Mucosa of rectum (tissue), 2 donors: ENCODE measurements around the gene ANKHD1.

Experiments used
- H3K27ac ChIP-seq, 2 donors: one replicate each; pipeline ENCODE4 v1.7.0; 2013; ENCODE audit warnings: inconsistent platforms in 2 of 2, low read depth in 2 of 2, low read length in 2 of 2
- H3K27me3 ChIP-seq, 2 donors: one replicate each; pipeline ENCODE4 v1.7.0; 2013; ENCODE audit warnings: low read length in 2 of 2; ENCODE audit not compliant: control insufficient read depth in 2 of 2, insufficient read depth in 2 of 2
- H3K36me3 ChIP-seq, 2 donors: one replicate each; pipeline ENCODE4 v1.7.0; 2013; ENCODE audit warnings: low read length in 2 of 2; ENCODE audit not compliant: control insufficient read depth in 2 of 2, insufficient read depth in 2 of 2
- H3K4me1 ChIP-seq, 2 donors: one replicate each; pipeline ENCODE4 v1.7.0; 2013; ENCODE audit warnings: low read length in 2 of 2, mild to moderate bottlenecking in 1 of 2; ENCODE audit not compliant: control insufficient read depth in 2 of 2, insufficient read depth in 2 of 2
- H3K4me3 ChIP-seq, 2 donors: one replicate each; pipeline ENCODE4 v1.7.0; 2013; ENCODE audit warnings: low read length in 2 of 2
- H3K9ac ChIP-seq, 2 donors: one replicate each; pipeline ENCODE4 v1.7.0; 2013; ENCODE audit warnings: low read length in 2 of 2, low read depth in 1 of 2, mild to moderate bottlenecking in 1 of 2
- H3K9me3 ChIP-seq, 2 donors: one replicate each; pipeline ENCODE4 v1.7.0; 2013; ENCODE audit warnings: low read length in 2 of 2; ENCODE audit not compliant: control insufficient read depth in 2 of 2
- donor health status: healthy.
- donor health status: Normal muscosa, but diverticular disease.

The ANKHD1 gene

DNA sequence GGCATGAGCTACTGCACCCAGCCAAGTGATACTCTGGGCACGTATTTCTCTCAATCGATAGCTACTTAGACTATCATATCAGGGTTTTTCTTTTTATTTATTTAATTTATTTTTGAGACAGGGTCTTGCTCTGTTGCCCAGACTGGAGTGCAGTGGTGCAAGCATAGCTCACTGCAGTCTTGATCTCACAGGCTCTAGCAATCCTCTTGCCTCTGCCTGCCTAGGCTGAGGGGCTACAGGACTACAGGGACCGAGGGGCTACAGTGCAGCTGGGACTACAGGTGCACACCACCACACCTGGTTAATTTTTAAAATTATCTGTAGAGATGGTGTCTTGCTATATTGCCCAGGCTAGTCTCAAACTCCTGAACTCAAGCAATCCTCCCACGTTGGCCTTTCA is 20.3 kb upstream of the ANKHD1 start:
- no peaks in the 10 kb centered on the region for H3K27me3 ChIP-seq
- no peak overlapping the region for H3K4me3 ChIP-seq
- H3K9ac ChIP-seq, result no peak overlapping the region
- peaks cover 0 to 3% of the 10 kb centered on the region in 2 donors for H3K4me1 ChIP-seq
- H3K9me3 ChIP-seq, result no peaks in the 10 kb centered on the region
- no peak overlapping the region for H3K27ac ChIP-seq
- H3K36me3 ChIP-seq, result no peaks in the 10 kb centered on the region

GRCh38 chr5:140381972-140382371 is 19.7 kb upstream of the ANKHD1 start:
- no peak overlapping the region for H3K27ac ChIP-seq
- no peaks in the 10 kb centered on the region for H3K27me3 ChIP-seq
- H3K9ac ChIP-seq, result no peak overlapping the region
- no peak overlapping the region for H3K4me3 ChIP-seq
- no peaks in the 10 kb centered on the region for H3K9me3 ChIP-seq
- H3K36me3 ChIP-seq, result no peaks in the 10 kb centered on the region
- H3K4me1 ChIP-seq, result peaks cover 0 to 3% of the 10 kb centered on the region in 2 donors

- Histone ChIP-seq H3K36me3 (no peaks in the 10 kb centered on the region), H3K27me3 (no peaks in the 10 kb centered on the region), H3K4me3 (no peak overlapping the region), H3K4me1 (peaks cover 0 to 3% of the 10 kb centered on the region in 2 donors), H3K27ac (no peak overlapping the region), H3K9ac (no peak overlapping the region), H3K9me3 (no peaks in the 10 kb centered on the region)
These were observed 18.8 kb upstream of the ANKHD1 start for GRCh38 chr5:140382866-140383265.

GRCh38 chr5:140383300-140383699 is 18.3 kb upstream of the ANKHD1 start:
- Histone ChIP-seq H3K4me1 (peaks cover 0 to 3% of the 10 kb centered on the region in 2 donors), H3K9me3 (no peaks in the 10 kb centered on the region), H3K36me3 (no peaks in the 10 kb centered on the region), H3K9ac (no peak overlapping the region), H3K27ac (peak overlapping the region in 1 of 2 donors; percentile 3), H3K27me3 (no peaks in the 10 kb centered on the region), H3K4me3 (no peak overlapping the region)

- Histone ChIP-seq H3K9ac (no peak overlapping the region), H3K27me3 (no peaks in the 10 kb centered on the region), H3K27ac (no peak overlapping the region), H3K36me3 (no peaks in the 10 kb centered on the region), H3K4me3 (no peak overlapping the region), H3K9me3 (no peaks in the 10 kb centered on the region), H3K4me1 (peaks cover 0 to under 1% of the 10 kb centered on the region in 2 donors)
These were observed 13.6 kb upstream of the ANKHD1 start for GRCh38 chr5:140388052-140388451.

DNA sequence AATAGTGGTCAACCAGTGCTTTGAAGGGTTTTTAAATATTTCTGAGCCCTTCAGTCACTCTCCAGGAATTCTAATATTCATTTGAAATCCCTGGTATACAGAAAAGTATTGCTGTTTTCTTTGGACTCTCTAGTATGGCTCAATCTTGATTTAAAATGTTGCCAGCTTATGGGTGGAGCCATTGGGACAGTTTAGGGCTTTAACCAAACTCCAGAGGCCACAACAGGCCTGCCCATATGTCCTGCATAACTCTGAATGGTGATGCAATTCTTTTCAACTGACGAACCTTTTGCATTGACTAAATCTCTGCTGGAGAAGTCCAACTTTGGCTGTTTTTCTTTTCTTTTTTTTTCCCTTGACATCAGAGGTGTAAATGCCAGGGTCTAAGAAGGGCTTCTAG is 10.3 kb upstream of the ANKHD1 start:
- no peak overlapping the region for H3K9ac ChIP-seq
- no peak overlapping the region for H3K27ac ChIP-seq
- no peaks in the 10 kb centered on the region for H3K27me3 ChIP-seq
- H3K4me3 ChIP-seq, result no peak overlapping the region
- H3K9me3 ChIP-seq, result no peaks in the 10 kb centered on the region
- no peaks in the 10 kb centered on the region for H3K36me3 ChIP-seq
- H3K4me1 ChIP-seq, result no peaks in the 10 kb centered on the region

DNA sequence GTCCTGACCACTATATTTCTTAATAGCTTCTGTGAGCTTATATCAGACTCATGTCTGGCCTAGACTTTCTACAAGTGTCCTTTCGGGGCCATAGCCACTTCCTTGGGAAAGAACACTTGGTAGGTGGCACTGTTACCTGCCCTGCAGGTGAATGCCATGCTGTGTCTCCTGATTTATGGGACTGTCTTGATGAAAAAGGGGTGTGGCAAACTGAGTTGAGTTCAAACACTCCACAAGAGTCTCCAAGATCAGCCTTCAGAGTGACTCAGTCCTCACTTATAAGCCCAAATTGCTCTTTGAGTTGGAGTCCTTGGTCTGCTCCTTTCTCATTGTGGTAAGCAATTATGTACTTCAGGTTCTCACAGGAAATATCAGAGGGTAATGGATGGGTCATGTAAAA is 9.9 kb upstream of the ANKHD1 start:
- H3K27ac ChIP-seq, result no peak overlapping the region
- H3K4me3 ChIP-seq, result no peak overlapping the region
- no peaks in the 10 kb centered on the region for H3K4me1 ChIP-seq
- H3K36me3 ChIP-seq, result no peaks in the 10 kb centered on the region
- no peaks in the 10 kb centered on the region for H3K27me3 ChIP-seq
- no peaks in the 10 kb centered on the region for H3K9me3 ChIP-seq
- no peak overlapping the region for H3K9ac ChIP-seq

- Histone ChIP-seq H3K4me3 (no peak overlapping the region), H3K27ac (no peak overlapping the region), H3K27me3 (no peaks in the 10 kb centered on the region), H3K36me3 (no peaks in the 10 kb centered on the region), H3K4me1 (no peaks in the 10 kb centered on the region), H3K9me3 (no peaks in the 10 kb centered on the region), H3K9ac (no peak overlapping the region)
These were observed 7.9 kb upstream of the ANKHD1 start for GRCh38 chr5:140393738-140394137.

- H3K27me3 ChIP-seq, result no peaks in the 10 kb centered on the region
- H3K4me3 ChIP-seq, result no peak overlapping the region
- H3K9ac ChIP-seq, result no peak overlapping the region
- no peak overlapping the region for H3K27ac ChIP-seq
- no peaks in the 10 kb centered on the region for H3K9me3 ChIP-seq
- no peaks in the 10 kb centered on the region for H3K36me3 ChIP-seq
- H3K4me1 ChIP-seq, result peaks cover 9 to 12% of the 10 kb centered on the region in 2 donors
These were observed 3.2 kb upstream of the ANKHD1 start for GRCh38 chr5:140398379-140398811.

DNA sequence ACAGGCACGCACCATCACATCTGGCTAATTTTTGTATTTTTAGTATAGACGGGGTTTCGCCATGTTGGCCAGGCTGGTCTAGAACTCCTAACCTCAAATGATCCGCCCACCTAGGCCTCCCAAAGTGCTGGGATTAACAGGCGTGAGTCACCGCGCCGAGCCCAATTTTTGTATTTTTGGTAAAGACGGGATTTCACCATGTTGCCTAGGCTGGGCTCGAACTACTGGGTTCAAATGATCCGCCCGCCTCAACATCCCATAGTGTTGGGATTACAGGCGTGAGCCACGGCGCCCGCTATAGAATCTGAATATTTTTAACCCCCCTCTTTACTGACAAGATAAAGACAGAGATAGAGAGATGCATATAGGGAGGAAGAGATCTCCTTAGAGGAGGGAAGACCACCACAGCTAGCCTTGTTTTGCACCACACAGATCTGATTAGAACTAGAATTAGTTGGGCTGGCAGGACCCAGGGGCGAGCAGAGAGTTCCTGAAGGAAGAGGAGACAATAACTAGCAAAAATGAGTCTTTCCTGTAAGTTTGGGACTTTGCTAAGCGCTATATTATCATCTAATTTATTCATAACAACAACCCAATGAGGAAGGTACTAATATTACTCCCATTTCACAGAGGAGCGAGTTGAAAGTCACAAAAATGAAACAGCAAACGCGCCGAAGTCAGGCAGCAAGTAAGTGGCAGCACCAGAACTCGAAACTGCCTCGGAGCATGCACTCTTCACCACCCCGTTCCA is 1.5 kb upstream of the ANKHD1 start:
- H3K9me3 ChIP-seq, result no peaks in the 10 kb centered on the region
- H3K36me3 ChIP-seq, result no peaks in the 10 kb centered on the region
- H3K27me3 ChIP-seq, result no peaks in the 10 kb centered on the region
- peak overlapping the region; percentile 94 to 99 for H3K4me3 ChIP-seq
- peak overlapping the region; percentile 93 to 94 for H3K27ac ChIP-seq
- peak overlapping the region; percentile 92 to 95 for H3K9ac ChIP-seq
- H3K4me1 ChIP-seq, result peaks cover 18 to 25% of the 10 kb centered on the region in 2 donors
